Esophagus mucosa (tissue), 1 donor: Measurements from ENCODE around the gene NDUFA13. TPM values are rescaled to one million over a fixed set of nuclear protein-coding genes. Genes with fewer than 3 reads are reported as not detected.

Experiments used
- ATAC-seq: fragments of 200-7000 bp; cut with Tn5 transposase; one replicate; pipeline ENCODE4 v1.9.1; 2020
- total RNA-seq: library from RNA; stranded (reverse); gene quantifications from one replicate; pipeline ENCODE4 v1.2.4, GENCODE V29; 2023
- donor health status: DM: yes; HTN: yes; CAD: no.

NDUFA13 gene
- total RNA-seq, 1 donor from 2014 or later, result 314 TPM

DNA sequence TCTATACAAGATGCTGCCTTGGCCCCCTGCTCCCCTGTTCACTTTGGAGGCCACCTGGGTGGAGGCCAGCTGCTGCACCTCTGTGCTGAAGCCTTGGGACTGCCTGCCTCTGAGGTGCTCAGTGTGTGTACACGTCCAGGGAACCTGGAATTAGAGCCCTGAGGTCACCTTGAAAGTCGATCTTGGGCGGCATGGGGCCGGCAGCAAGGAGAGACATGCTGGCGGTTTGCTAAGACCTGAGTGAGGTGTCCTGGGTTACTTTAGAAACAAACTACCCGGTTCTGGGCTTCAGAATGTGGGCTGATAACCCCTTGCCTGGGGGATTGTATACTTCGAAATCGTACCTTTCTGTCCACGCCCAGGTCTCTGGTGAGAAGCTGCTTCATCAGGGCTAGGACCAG, 26.2 kb upstream of the NDUFA13 start:
- ATAC-seq, result peak; percentile 9

GRCh38 chr19:19490214-19490968, 25.6 kb upstream of the NDUFA13 start:
- ATAC-seq, result peak; percentile 50

DNA sequence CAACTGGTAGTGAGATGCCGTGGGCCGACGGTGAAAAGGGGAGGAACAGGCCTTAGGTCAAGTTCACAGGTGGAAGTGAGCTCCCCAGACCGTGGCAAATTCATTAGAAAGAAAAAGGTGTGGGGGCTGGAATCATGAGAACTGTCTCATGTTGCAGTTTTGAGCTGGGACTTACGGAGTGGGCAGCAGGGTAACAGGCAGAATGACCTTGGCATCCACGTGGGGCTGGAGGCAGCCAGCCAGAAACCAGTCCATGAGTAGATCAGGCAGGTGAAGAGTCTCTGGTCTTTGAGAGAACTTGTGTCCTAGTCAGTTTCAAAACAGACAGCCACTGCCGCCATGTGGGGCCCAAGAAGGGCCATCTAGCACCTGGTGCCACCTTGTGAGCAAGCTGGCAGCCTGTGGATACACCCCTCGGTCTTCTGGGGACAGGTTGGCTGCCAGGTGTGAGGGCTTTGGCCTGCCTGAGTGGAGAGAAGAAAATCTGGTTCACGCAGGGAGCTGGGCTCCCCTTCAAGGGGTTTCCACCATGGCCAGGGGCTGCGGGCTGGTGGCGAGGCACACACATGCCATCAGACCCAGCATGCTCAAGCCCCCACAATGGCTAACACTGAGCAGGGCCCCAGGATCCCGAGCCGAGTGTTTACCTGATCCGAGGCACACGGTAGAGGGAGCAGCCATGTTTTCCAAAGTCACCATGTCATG, 24.6 kb upstream of the NDUFA13 start:
- no peak for ATAC-seq

DNA sequence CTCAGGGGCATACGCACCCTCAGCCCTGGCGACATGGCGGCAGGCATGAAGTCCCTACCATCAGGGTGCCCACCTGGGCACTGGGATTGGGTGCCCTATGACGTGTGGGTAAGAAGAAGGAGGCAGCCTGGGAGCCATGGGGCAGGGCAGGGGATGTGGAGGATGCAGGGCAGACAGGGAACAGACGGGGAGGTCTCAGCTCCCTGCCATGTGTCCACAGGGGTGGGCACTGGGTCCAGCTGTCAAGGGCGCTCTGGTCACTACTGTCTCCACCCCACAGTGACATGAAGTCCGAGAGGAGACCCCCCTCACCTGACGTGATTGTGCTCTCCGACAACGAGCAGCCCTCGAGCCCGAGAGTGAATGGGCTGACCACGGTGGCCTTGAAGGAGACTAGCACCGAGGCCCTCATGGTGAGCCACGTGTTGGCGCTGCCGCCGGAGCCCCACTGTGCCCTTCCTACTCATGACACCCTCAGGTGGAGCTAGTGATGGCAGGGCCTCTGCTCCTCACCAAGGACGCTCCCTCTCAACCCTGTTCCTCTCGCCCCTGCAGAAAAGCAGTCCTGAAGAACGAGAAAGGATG, 23.9 kb upstream of the NDUFA13 start:
- no peak for ATAC-seq

DNA sequence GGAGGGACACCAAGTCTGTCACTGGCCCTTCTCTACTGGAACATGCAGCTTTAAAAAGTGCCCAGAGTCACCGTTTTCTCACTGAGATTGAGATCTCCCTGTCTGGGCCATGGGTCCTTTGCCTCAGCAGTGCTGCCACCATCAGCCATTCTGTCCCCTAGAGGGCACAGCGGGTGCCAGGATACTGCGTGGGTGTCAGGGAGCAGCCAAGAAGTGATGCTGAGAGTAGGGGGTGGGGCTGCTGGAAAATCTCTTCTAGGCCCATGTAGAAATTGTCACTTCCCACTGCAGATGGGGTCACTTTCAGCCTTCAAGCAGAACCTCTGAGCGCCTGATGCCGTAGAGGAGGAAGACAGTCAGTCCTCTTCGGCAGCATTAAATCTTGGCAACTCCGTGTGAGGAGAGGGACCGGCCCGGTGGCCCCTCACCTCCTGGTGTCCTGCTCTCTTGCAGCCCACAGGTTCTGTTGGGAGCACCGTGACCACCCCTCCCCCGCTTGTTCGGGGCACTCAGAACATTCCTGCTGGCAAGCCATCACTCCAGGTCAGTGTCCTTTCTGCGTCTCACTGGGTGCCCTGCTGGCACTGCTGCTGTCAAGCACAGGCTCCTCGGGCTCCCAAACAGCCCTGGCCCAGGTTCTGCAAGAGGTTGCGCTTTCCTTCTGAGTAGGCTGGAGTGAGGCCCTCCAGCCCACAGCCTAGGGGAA, 22.0 kb upstream of the NDUFA13 start:
- no peak for ATAC-seq

DNA sequence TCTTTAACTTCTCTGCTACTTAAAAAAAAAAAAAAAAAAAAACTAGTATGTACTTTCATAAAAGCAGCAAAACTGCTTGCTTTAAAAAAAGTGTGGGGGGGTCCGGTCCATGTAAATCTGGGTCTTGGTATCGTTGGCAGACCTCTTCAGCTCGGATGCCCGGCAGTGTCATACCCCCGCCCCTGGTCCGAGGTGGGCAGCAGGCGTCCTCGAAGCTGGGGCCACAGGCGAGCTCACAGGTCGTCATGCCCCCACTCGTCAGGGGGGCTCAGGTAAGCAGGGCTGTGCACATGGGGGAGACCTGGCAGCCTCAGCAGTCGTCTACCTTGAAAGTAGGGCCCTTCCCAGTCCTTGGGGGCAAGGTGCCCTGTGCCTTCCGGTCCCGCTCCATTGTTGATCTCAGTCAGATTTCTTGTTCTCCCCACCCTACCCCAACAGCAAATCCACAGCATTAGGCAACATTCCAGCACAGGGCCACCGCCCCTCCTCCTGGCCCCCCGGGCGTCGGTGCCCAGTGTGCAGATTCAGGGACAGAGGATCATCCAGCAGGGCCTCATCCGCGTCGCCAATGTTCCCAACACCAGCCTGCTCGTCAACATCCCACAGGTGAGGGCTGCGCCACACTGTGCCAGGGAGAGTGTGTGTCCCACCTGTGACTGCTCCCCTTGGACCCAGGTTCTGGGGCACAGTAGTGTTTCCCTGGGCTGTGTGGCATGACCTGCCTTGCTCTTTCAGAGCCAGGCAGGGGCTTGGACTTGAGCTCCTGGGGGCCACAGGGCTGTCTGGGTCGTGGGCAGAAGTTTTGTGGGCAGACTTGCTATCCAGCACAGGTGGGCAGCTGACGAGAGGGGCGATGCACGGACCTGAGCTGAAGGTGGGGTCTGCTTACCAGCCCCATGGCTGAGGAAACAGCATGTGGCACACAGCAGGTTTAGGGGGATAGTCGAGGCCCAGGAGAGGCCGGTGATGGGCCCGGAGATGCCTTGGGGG, 20.1 kb upstream of the NDUFA13 start:
- no peak for ATAC-seq

GRCh38 chr19:19498255-19498991, 17.6 kb upstream of the NDUFA13 start:
- ATAC-seq, result no peak

DNA sequence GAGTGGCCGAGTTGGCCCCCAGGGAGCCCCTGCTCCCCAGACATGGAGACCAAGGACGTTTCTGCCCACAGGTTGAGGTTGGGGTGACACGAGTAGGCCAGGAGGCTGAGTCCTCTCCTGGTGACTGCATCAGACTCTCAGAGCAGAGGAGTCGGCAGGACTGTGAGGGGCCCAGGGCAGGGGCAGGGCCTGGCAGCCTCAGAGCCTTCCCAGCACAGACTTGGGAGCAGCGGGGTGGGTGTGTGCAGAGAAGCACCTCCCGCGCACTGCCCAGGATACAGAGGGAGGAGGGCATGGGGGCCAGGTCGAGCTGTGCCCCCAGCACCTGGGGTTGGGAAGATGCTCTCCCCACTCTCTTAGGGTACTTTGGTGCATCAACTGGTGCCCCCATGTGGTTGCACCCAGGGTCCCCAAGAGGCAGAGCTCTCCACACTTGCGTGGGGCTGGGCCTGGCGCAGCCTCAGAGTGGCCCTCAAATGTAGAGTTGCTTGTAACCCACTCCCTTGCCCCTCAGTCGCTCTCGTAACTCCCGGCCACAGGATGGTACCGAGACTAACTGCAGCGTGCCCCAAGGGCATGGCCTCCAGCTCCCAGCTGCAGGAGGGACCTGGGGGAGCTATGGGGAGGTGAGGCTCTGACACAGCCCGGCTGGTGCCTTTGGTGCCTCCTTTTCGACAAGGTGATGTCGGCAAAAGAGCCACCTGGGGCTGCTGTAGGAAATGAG, 16.6 kb upstream of the NDUFA13 start:
- no peak for ATAC-seq

DNA sequence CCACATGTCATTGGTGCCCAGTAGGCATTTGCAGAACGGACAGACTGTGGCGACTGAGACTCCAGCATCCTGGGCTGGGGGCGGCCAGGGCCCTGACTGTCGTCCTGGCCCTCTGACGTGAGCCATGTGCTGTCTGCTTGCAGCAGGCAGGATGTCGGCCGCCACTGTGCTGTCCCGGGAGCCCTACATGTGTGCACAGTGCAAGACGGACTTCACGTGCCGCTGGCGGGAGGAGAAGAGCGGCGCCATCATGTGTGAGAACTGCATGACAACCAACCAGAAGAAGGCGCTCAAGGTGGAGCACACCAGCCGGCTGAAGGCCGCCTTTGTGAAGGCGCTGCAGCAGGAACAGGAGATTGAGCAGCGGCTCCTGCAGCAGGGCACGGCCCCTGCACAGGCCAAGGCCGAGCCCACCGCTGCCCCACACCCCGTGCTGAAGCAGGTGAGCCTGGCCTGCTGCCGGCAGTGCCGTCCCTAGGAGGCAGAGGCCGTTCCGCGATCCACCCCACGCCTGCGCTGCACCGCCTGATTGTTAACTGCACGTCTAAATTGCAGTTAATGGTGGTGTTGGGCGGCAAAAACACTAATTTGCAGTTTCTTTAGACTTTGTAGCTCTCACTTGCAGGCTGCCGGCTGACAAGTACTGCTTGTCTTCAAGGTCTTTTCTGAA, 14.9 kb upstream of the NDUFA13 start:
- ATAC-seq, result no peak

DNA sequence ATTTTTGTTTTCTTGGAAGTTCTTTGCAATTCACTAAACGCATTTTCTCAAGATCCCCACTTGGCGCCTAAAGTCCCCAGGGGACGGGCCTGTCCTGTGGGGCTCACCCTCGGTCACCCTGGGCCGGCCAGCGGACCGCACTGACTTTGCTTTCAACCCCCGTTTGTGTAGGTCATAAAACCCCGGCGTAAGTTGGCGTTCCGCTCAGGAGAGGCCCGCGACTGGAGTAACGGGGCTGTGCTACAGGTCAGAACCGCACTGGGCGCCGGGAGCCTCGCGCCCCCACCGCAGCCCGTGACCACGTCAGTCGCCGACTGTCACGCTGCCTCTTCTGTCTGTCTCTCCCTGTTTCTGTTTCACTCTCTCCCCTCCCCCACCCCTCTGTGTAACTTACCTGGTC, 14.2 kb upstream of the NDUFA13 start:
- no peak for ATAC-seq

GRCh38 chr19:19502281-19502680, 13.7 kb upstream of the NDUFA13 start:
- ATAC-seq, result no peak

- ATAC-seq, result peak; percentile 13
Observed at GRCh38 chr19:19502808-19503602, 13.0 kb upstream of the NDUFA13 start.

DNA sequence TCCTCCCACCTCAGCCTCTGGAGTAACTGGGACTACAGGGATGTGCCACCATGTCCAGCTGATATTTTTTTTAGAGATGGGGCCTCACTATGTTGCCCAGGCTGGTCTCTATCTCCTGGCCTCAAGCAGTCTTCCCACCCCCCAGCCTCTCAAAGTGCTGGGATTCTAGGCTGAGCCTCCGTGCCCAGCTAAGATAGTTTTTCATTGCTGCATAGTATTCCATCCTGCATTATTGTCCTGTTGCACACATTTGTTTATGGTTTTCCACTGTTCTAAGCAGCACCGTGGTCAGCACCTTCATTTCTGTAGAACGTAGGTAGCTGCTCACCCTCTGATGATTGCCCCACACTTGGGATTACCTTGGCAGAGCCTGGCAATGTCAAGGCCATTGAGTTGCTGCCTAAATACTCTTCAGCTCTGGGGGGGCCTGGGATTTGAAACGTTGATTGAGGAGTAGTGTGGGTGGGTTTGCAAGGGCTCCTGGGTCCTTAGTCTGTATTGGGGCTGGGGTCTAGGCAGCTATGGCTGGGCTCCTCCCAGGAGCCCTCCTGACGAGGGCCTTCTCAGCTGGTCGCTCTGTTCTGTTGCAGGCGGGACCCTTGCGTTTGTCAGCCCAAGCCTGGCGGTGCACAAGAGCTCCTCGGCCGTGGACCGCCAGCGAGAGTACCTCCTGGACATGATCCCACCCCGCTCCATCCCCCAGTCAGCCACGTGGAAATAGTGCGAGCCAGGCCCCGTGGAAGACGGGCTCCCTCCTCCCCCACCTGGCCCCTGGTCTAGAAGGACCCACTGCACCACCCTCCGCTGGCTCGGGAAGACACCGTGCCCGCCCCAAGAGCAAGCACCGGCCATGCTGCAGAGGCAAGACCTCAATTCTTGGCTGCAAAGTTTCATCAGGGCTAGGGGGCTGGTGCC, 11.0 kb upstream of the NDUFA13 start:
- ATAC-seq, result no peak

GRCh38 chr19:19505669-19506326, 10.2 kb upstream of the NDUFA13 start:
- no peak for ATAC-seq

DNA sequence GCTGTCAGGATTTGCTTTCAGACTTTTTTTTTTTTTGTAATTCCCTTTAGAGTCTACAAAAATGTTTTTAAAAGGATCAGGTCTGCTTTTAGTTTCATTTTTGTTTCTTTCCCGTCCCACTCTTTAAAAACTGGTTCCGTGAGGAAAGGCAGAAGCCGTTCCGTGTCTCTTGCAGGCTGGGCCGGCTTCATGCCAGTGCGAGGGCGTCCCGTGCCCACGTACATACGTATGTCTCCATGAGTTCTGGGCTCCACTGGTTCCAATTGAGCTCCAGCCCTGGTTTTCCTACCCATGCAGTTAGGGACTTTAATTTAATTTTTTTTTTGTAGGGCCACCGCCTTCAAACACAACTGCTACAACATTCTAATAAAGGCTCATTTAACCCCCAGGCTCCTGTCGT, 9.4 kb upstream of the NDUFA13 start:
- no peak for ATAC-seq

GRCh38 chr19:19507354-19507753, 8.7 kb upstream of the NDUFA13 start:
- no peak for ATAC-seq

DNA sequence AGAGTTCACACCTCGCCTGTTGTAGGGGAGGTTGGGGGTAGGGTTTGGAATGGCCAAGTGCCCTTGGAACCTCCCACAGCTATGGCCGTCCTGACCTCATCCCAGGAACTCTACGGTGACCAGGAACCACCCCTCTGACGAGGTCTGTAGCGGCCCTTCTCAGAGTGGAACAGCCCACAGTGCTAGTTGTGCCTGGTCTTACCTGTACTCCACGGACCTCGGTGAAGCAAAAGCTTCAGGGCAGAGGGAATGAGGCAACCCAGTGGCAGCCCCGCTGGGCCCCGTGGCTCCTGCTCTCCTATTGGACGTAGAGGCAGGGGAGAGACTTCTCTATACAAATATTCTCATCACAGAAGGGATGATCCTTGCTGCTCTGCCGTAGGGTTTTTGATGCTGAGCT, 7.8 kb upstream of the NDUFA13 start:
- peak; percentile 2 for ATAC-seq
